Subcutaneous abdominal adipose tissue (tissue), 5 donors: ENCODE results near the gene DCK.
"Not testable (repeated sequence)": the region's sequence is repeated elsewhere in the genome, so short reads cannot be mapped to it uniquely, and the experiment has no call there.

Source experiments
- H3K27ac ChIP-seq: one replicate; pipeline ENCODE4 v1.7.0; 2013; ENCODE audit warnings: low read depth, mild to moderate bottlenecking, inconsistent platforms, low read length, moderate library complexity
- H3K27me3 ChIP-seq, 5 donors: one replicate each; pipeline ENCODE4 v1.7.0; 2013; ENCODE audit warnings: low read length in 5 of 5, inconsistent platforms in 1 of 5; ENCODE audit not compliant: control insufficient read depth in 5 of 5, insufficient read depth in 4 of 5
- H3K36me3 ChIP-seq, 5 donors: one replicate each; pipeline ENCODE4 v1.7.0; 2013; ENCODE audit warnings: low read length in 5 of 5; ENCODE audit not compliant: control insufficient read depth in 5 of 5, insufficient read depth in 5 of 5
- H3K4me1 ChIP-seq, 5 donors: one replicate each; pipeline ENCODE4 v1.7.0; 2013; ENCODE audit warnings: low read length in 5 of 5, mild to moderate bottlenecking in 3 of 5, moderate library complexity in 1 of 5; ENCODE audit not compliant: control insufficient read depth in 5 of 5, insufficient read depth in 5 of 5
- H3K4me3 ChIP-seq, 5 donors: one replicate each; pipeline ENCODE4 v1.7.0; 2013; ENCODE audit warnings: low read length in 5 of 5, low read depth in 1 of 5
- H3K9ac ChIP-seq, 5 donors: one replicate each; pipeline ENCODE4 v1.7.0; 2013; ENCODE audit warnings: low read length in 5 of 5, mild to moderate bottlenecking in 4 of 5, moderate library complexity in 3 of 5
- H3K9me3 ChIP-seq, 5 donors: one replicate each; pipeline ENCODE4 v1.7.0; 2013; ENCODE audit warnings: low read length in 5 of 5; ENCODE audit not compliant: control insufficient read depth in 5 of 5
- donor health status: healthy.
- donor health status: healthy.
- donor health status: healthy.
- donor health status: healthy.
- donor health status: healthy.

The DCK gene

DNA sequence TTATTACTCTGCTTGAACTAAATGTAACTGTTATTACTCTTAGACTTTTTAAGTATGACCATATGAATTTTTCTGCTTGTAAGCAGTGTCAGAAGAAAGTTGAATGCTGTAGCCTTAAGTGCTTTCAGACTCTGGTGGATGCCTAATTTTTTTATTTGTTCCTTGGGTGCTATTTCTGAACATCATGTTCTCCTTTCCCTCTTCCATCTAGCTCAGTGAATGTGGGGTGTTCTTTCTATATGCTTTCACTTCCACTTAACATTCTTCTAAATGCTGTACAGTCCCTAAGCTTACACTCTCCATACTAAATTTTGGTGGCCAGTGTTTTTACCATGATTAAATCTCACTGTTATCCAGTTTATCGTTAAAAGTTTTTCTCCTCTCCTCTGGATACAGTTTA lies 3.6 kb downstream of the DCK start:
- peaks cover 4 to 38% (median 21%) of the 10 kb centered on the region in 5 donors for H3K4me1 ChIP-seq
- H3K27ac ChIP-seq, result no peak overlapping the region
- H3K27me3 ChIP-seq, result no peaks in the 10 kb centered on the region
- no peak overlapping the region for H3K4me3 ChIP-seq
- peak overlapping the region in 1 of 5 donors; percentile 46 for H3K9ac ChIP-seq
- peaks cover 0 to 3% (median 2%) of the 10 kb centered on the region in 5 donors for H3K36me3 ChIP-seq
- H3K9me3 ChIP-seq, result no peaks in the 10 kb centered on the region

DNA sequence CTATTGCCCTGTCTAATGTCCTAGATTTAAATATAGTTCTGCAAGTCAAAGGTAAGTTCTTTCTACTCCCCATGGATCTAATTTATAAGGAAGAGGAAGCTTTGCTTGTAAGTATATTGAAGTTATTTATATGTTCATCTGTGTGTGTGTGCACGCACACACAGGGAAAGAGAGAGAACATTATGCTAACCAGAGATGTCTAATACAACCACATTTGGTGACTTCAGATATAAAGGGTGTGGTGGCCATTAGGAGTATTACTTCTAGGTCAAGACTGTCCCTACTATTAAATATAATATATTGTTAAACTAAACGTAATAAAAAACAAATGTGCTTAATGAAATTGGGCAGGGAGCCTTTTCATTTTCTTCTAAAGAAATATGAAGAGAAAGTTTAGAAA lies 4.1 kb downstream of the DCK start:
- no peaks in the 10 kb centered on the region for H3K27me3 ChIP-seq
- H3K4me3 ChIP-seq, result no peak overlapping the region
- H3K9ac ChIP-seq, result peak overlapping the region in 1 of 5 donors; percentile 46
- H3K4me1 ChIP-seq, result peaks cover 4 to 34% (median 18%) of the 10 kb centered on the region in 5 donors
- H3K36me3 ChIP-seq, result peaks cover 0 to 3% (median 2%) of the 10 kb centered on the region in 5 donors
- H3K9me3 ChIP-seq, result no peaks in the 10 kb centered on the region
- H3K27ac ChIP-seq, result no peak overlapping the region

DNA sequence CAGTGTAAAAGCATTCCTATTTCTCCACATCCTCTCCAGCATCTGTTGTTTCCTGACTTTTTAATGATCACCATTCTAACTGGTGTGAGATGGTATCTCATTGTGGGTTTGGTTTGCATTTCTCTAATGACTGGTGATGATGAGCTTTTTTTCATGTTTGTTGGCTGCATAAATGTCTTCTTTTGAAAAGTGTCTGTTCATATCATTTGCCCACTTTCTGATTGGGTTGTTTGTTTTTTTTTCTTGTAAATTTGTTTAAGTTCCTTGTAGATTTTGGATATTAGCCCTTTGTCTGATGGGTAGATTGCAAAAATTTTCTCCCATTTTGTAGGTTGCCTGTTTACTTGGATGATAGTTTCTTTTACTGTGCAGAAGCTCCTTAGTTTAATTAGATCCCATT lies 6.2 kb downstream of the DCK start:
- not testable (repeated sequence) for H3K9me3 ChIP-seq, H3K4me3 ChIP-seq, H3K27ac ChIP-seq, H3K9ac ChIP-seq, H3K36me3 ChIP-seq, H3K27me3 ChIP-seq
- peaks cover 0 to 18% (median under 1%) of the 10 kb centered on the region in 5 donors for H3K4me1 ChIP-seq

DNA sequence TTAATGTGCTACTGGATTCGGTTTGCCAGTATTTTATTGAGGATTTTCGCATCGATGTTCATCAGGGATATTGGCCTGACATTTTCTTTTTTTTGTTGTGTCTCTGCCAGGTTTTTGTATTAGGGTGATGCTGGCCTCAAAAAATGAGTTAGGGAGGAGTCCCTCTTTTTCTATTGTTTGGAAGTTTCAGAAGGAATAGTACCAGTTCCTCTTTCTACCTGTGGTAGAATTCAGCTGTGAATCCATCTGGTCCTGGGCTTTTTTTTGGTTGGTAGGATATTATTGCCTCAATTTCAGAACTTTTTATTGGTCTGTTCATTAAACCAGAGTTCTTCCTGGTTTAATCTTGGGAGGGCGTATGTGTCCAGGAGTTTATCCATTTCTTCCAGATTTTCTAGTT lies 7.9 kb downstream of the DCK start:
- not testable (repeated sequence) for H3K9me3 ChIP-seq, H3K9ac ChIP-seq, H3K27me3 ChIP-seq, H3K4me1 ChIP-seq, H3K27ac ChIP-seq, H3K36me3 ChIP-seq, H3K4me3 ChIP-seq

DNA sequence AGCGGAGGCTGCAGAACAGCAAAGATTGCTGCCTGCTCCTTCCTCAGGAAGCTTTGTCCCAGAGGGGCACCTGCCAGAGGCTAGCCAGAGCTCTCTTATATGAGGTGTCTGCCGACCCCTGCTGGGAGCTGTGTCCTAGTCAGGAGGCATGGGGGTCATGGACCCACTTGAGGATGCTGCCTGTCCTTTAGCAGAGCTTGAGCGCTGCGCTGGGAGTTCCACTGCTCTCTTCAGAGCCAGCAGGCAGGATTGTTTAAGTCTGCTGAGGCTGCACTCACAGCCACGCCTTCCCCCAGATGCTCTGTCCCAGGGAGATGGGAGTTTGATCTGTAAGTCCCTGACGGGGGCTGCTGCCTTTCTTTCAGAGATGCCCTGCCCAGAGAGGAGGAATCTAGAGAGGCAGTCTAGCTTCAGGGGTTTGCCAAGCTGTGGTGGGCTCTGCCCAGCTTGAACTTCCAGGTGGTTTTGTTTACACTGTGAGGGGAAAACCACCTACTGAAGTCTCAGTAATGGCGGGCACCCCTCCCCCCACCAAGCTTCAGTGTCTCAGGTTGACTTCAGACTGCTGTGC lies 10.9 kb downstream of the DCK start:
- no peaks in the 10 kb centered on the region for H3K9me3 ChIP-seq
- peaks cover 0 to 3% (median 0%) of the 10 kb centered on the region in 5 donors for H3K4me1 ChIP-seq
- H3K4me3 ChIP-seq, result no peak overlapping the region
- H3K27me3 ChIP-seq, result no peaks in the 10 kb centered on the region
- no peaks in the 10 kb centered on the region for H3K36me3 ChIP-seq
- no peak overlapping the region for H3K27ac ChIP-seq
- no peak overlapping the region for H3K9ac ChIP-seq

DNA sequence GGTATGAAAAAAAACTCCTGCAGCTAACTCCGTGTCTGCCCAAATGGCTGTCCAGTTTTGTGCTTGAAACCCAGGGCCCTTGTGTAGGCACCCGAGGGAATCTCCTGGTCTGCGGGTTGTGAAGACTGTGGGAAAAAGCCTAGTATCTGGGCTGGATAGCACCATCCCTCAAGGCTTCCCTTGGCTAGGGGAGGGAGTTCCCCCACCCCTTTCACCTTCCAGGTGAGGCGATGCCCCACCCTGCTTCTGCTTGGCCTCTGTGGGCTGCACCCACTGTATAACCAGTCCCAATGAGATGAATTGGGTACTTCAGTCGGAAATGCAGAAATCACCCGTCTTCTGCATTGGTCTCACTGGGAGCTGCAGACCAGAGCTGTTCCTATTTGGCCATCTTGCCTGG lies 11.6 kb downstream of the DCK start:
- H3K9me3 ChIP-seq, H3K4me3 ChIP-seq, H3K9ac ChIP-seq, H3K36me3 ChIP-seq, H3K27me3 ChIP-seq, H3K27ac ChIP-seq, H3K4me1 ChIP-seq: not testable (repeated sequence)

DNA sequence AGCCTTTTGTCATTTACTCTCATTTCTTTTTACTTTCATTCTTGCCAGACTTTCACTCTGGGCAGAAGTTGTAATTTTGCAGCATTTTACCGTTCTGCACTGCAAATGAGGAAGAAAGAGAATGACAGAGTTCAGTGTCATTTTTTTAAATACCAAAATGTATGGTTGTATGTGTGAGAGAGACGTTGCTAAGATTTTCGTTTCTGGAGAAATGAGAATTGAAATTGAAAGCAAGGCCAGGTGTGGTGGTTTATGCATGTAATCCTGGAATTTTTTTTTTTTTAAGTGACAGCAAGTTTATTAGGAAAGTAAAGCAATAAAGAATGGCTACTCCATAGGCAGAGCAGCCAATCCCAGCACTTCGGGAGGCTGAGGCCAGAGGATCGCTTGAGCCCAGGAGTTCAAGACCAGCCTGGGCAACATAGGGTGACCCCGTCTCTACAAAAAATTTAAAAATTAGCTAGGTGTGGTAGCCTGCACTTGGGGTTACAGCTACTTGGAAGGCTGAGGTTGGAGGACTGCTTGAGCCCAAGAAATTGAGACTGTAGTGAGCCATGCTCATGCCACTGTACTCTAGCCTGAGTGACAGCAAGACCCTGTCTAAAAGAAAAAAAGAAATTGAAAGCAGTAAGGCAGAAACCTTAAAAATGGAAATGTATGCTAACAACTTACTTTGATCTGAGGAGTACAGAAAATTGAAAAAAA lies 12.9 kb downstream of the DCK start:
- H3K36me3 ChIP-seq, result no peaks in the 10 kb centered on the region
- H3K4me3 ChIP-seq, result no peak overlapping the region
- H3K4me1 ChIP-seq, result peaks cover 0 to 3% (median 0%) of the 10 kb centered on the region in 5 donors
- H3K27ac ChIP-seq, result no peak overlapping the region
- no peak overlapping the region for H3K9ac ChIP-seq
- H3K9me3 ChIP-seq, result no peaks in the 10 kb centered on the region
- H3K27me3 ChIP-seq, result no peaks in the 10 kb centered on the region

DNA sequence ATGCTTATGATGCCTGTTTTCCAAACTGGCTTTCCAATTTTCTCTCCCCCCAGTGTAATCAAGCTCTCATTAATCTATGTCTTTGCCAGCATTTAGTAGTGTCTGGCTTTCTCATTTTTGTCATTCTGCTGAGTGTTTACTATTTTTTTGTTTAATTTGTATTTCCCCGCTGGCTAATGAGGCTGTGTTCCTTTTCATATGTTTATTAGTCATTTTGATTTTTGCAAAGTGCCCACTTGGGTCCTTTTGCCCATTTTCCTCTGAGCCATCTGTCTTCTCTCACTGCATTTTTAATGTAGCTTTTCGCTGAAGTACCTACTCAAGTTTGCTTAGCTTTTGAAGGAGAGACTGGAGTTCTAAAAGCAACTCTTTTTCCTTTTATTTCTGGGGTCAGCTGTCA lies 14.7 kb downstream of the DCK start:
- H3K36me3 ChIP-seq, result no peaks in the 10 kb centered on the region
- no peak overlapping the region for H3K4me3 ChIP-seq
- H3K9me3 ChIP-seq, result no peaks in the 10 kb centered on the region
- peaks cover 0 to 3% (median 0%) of the 10 kb centered on the region in 5 donors for H3K4me1 ChIP-seq
- no peak overlapping the region for H3K27ac ChIP-seq
- no peak overlapping the region for H3K9ac ChIP-seq
- H3K27me3 ChIP-seq, result no peaks in the 10 kb centered on the region

DNA sequence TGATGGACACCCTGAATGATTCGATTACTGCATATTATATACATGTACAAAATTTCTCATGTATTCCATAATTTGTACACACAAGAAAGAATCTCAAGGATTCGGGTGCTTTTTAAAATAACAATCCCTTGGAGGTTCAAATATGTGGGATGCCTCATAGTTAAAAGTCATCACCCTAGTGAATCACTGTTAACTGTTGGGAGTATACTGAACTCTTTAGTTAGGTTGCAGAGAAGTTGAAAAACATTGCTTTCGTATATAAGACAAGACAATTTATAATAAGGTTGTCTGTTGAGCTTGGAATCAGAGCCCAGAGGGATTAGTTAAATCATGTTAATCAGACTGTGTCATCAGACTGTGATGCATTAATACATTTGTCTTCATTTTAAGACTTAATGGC lies 15.6 kb downstream of the DCK start:
- H3K4me3 ChIP-seq, result no peak overlapping the region
- H3K9me3 ChIP-seq, result no peaks in the 10 kb centered on the region
- H3K4me1 ChIP-seq, result peaks cover 0 to 3% (median 0%) of the 10 kb centered on the region in 5 donors

DNA sequence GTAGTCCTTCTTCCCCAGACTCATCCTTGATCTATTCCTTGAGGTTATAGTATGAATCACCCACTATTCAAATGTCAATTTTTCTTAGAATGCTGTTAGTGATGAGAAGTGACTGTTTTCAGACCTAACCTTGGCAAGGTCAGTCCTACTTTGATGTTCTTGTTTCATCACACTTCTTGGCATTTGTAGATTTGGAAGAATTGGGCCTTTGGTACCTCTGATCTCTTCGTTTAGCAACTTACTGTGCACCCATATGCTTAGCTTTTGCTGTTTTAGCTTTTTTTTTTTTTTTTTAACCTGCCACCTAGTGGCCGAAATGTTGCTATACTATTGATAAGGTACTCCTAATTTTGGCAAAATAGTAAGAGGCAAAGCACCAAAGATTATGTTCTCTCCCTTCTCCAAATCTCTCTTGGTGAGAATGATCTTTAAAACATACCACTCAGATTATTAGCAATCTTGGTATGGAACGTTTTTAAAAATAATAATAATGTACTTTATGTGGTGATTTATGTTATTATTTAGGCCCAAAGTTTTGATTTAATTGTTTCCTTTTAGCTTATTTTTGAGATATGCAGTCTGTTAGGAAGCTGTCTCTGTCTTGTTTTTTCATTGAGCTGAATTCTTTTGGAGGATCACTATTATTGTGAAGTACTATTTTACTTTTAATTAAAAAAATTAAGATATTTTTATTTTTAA lies 16.6 kb downstream of the DCK start:
- Histone ChIP-seq H3K27me3 (no peaks in the 10 kb centered on the region), H3K36me3 (no peaks in the 10 kb centered on the region), H3K9ac (no peak overlapping the region), H3K9me3 (no peaks in the 10 kb centered on the region), H3K27ac (no peak overlapping the region), H3K4me1 (no peaks in the 10 kb centered on the region), H3K4me3 (no peak overlapping the region)

More for the DNA sequence above, 15.6 kb downstream of the DCK start:
- H3K36me3 ChIP-seq, result no peaks in the 10 kb centered on the region
- H3K27ac ChIP-seq, result no peak overlapping the region
- no peaks in the 10 kb centered on the region for H3K27me3 ChIP-seq
- H3K9ac ChIP-seq, result no peak overlapping the region
